Coronary artery (tissue), 2 donors: ENCODE measurements around the gene SLC5A9.
A peak's percentile ranks its signal among the peaks of the same experiment; 100 is the strongest.
"Not testable (repeated sequence)": the region's sequence is repeated elsewhere in the genome, so short reads cannot be mapped to it uniquely, and the experiment has no call there.

ENCODE experiments used
- DNase-seq: peaks from one replicate; pipeline ENCODE4 v3.0.0-alpha.2; 2017; ENCODE audit warnings: low spot score
- H3K27ac ChIP-seq, 2 donors: fragments of 200-600 bp; sonication (generic); one replicate each; pipeline ENCODE4 v1.5.1; 2016 to 2019
- H3K4me3 ChIP-seq: fragments of 200-600 bp; sonication (generic); 2 replicates; pipeline ENCODE4 v1.5.1; 2016; ENCODE audit warnings: mild to moderate bottlenecking, moderate library complexity
- TF ChIP-seq, protein P1 (sequence below): fragments of 200-600 bp; sonication (generic); IDR thresholded peaks from one replicate; pipeline ENCODE4 v1.5.1; 2019; ENCODE audit warnings: antibody characterized with exemption

Gene SLC5A9

DNA sequence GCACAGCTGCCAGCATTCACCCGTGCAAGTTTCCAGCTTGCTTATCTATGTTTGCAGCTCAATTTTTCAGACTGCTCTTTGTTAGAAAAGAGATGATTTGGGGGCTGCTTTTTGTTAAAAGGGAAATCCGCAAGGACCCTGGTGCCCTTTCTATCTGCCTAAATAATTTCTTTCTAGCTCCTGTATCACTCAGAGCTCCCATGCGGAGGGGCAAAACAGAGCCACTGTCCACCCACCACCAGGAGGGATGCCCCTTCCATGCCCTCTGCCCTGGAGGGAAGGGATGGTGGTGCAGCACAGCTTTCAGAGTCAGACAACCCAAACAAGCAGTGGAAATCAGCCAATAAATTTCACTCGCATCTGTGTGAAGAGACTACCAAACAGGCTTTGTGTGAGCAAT lies 13.9 kb upstream of the SLC5A9 start:
- no peak overlapping the region for H3K27ac ChIP-seq
- no peak for DNase-seq
- H3K4me3 ChIP-seq = no peak overlapping the region
- TF ChIP-seq, protein P1, sequence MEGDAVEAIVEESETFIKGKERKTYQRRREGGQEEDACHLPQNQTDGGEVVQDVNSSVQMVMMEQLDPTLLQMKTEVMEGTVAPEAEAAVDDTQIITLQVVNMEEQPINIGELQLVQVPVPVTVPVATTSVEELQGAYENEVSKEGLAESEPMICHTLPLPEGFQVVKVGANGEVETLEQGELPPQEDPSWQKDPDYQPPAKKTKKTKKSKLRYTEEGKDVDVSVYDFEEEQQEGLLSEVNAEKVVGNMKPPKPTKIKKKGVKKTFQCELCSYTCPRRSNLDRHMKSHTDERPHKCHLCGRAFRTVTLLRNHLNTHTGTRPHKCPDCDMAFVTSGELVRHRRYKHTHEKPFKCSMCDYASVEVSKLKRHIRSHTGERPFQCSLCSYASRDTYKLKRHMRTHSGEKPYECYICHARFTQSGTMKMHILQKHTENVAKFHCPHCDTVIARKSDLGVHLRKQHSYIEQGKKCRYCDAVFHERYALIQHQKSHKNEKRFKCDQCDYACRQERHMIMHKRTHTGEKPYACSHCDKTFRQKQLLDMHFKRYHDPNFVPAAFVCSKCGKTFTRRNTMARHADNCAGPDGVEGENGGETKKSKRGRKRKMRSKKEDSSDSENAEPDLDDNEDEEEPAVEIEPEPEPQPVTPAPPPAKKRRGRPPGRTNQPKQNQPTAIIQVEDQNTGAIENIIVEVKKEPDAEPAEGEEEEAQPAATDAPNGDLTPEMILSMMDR = no peak

DNA sequence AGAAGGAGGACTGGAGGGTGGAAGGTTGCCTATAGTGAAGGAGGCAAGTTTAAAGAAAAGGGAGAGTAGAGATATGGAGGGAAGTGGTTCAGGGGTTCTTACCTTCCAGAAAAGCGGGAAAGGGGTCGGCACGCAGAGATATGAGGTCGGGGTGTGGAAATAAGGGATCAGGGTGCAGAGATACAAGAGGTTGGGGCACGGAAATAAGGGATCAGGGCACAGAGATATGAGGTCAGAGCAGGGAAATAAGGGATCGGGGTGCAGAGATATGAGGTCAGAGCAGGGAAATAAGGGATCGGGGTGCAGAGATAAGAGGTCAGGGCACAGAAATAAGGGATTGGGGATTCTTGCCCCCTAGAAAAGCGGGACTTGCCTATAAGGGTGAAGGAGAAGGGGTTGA lies 9.1 kb upstream of the SLC5A9 start:
- DNase-seq, H3K27ac ChIP-seq, H3K4me3 ChIP-seq: not testable (repeated sequence)

DNA sequence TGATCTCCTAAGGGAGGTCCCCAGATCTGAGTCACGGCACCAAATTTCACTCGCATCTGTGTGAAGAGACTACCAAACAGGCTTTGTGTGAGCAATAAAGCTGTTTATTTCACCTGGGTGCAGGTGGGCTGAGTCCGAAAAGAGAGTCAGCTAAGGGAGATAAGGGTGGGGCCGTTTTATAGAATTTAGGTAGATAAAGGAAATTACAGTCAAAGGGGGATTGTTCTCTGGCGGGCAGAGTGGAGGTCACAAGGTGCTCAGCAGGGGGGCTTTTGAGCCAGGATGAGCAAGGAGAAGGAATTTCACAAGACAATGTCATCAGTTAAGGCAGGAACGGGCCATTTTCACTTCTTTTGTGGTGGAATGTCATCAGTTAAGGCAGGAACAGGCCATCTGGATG lies 8.2 kb upstream of the SLC5A9 start:
- DNase-seq, H3K4me3 ChIP-seq: not testable (repeated sequence)
- H3K27ac ChIP-seq = peak overlapping the region; percentile 38 to 69

DNA sequence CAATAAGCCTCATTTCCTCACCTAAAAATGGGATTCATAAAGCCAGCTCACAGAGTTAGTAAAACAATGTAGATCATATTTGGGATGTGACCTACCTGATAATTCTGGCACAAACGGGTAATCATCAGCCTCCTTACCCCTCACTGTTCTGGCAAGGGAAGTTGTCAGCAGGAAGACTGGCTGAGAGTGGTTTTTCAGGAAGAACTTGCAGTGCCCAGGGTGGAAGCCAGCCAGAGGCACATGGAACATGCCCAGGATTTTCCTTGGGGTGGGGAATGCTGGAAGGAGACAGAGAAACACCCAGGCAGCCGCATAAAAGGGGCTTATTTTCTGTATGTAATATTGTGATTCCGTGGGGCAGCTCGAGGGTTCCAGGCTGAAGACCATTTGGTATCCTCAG lies 7.7 kb upstream of the SLC5A9 start:
- Histone ChIP-seq H3K4me3 (no peak overlapping the region), H3K27ac (peak overlapping the region; percentile 38 to 69)
- TF ChIP-seq, protein P1 = no peak
- peak; percentile 72 for DNase-seq

DNA sequence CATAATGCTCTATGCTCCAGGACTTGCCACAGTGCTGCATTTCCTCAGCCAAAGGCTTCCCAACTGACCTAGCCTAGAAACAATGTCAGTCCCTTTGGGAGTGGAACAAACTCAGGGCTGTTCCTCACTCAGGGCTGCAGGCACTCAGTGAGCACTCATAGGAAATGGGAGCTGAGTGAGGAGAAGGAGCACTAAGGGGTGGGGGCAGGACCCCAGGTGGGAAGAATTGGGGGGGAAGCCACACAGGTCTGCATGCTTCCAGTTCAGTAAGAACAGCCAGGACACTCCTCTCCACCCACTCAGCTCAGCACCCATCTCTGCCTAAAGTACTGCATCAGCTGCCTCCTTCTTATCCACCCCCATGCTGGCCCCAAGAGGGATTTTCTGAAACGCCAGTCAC lies 7.3 kb upstream of the SLC5A9 start:
- Histone ChIP-seq H3K27ac (peak overlapping the region; percentile 38 to 69), H3K4me3 (no peak overlapping the region)
- TF ChIP-seq, protein P1 = no peak
- peak; percentile 62 for DNase-seq

DNA sequence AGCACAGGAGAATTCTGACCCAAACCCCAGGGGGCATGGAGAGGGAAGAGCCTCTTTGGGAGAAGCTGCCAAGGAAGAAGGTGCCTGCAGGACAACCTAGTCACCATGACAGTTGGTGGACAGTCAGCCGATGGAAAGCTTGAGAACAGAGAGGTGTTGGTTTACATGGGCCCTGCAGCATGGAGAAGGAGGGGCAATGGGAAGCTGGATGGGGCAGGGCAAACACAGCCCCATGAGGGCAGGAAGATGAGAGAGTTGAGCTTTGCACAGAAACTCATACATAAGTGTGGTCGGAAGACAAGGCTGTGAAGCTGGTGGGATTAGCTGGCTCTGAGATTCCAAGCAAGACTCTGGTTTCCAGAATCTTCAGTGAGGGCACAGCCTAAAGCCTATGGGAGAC lies 6.6 kb upstream of the SLC5A9 start:
- TF ChIP-seq, protein P1 = no peak
- Histone ChIP-seq H3K27ac (peak overlapping the region in 1 of 2 donors; percentile 69), H3K4me3 (no peak overlapping the region)
- DNase-seq = no peak

DNA sequence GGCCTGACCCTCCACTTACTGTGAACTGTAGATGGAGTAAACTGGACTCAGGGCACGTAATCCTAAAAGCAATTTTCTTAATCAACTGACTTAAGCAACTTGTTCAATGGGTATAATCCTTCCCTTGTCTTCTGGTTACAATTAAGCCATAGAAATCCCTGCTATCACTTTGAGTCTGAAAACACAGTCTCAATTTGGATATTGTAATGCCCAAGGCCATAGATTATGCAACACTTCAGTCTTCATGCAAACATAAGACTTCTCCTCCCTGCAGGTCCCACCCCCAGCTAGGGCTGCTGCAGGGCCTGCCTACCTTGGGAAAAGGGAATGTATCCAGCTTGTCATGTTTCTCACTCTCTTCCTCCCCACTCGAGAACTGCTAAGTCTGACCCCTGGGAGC lies 6.2 kb upstream of the SLC5A9 start:
- Histone ChIP-seq H3K4me3 (no peak overlapping the region), H3K27ac (no peak overlapping the region)
- no peak for DNase-seq
- TF ChIP-seq, protein P1 = no peak

DNA sequence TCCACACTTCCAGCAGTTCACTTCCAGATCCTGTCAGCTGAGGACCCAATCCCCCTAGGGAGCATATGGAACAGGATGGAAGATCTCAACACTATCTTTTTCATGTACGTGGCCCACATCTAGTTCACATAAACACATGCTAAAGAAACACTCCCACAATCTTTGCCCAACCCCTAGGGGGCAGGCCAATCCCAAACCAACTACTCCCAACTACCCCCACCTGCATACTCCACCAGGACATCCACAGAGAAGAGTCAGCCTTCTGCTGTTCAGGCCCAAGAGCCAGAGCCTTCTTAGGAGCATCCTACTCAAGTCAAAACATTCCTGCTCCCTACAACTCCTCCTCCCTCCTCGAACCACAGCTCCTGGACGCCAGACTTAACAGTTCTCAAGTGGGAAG lies 5.6 kb upstream of the SLC5A9 start:
- Histone ChIP-seq H3K4me3 (no peak overlapping the region), H3K27ac (no peak overlapping the region)
- no peak for DNase-seq
- TF ChIP-seq, protein P1 = no peak
